ENCODE results near the gene SIL1. TPM values are rescaled to one million over a fixed set of nuclear protein-coding genes. Genes with fewer than 3 reads are reported as not detected.

The SIL1 gene
- total and polyA plus RNA-seq, 2 of the 4 experiments (the other 2 are of a cell fraction) = 56.1 to 66.0 TPM

GRCh38 chr5:138951091-138951985, 246.8 kb downstream of the SIL1 start:
- Histone ChIP-seq H4K91ac (ENCODE audit: insufficient read depth, low read depth, low read length) (no peak overlapping the region), H3K18ac (ENCODE audit: low read depth, low read length) (no peak overlapping the region), H2AK5ac (ENCODE audit: low read depth, low read length) (no peak overlapping the region), H4K5ac (ENCODE audit: low read depth, low read length) (no peak overlapping the region), H2BK20ac (ENCODE audit: low read depth, low read length) (no peak overlapping the region), H4K8ac (ENCODE audit: low read depth in 2 of 2, low read length in 2 of 2) (no peak overlapping the region), H3K4ac (ENCODE audit: low read depth, low read length) (no peak overlapping the region), H3K23ac (ENCODE audit: low read depth, low read length) (no peak overlapping the region), H3K56ac (ENCODE audit: extremely low read depth, insufficient read depth, low read length) (no peak overlapping the region), H2BK15ac (ENCODE audit: low read depth, low read length) (no peak overlapping the region), H3K14ac (replicated peaks; ENCODE audit: low read depth, low read length) (no peak overlapping the region), H3K27me3 (ENCODE audit: control insufficient read depth, insufficient read depth, low read length) (no peaks in the 10 kb centered on the region), H3K9ac (ENCODE audit: low read depth, low read length) (no peak overlapping the region), H2AK9ac (replicated peaks; ENCODE audit: low read depth, low read length, poor library complexity) (no peak overlapping the region), H3K9me3 (ENCODE audit: control insufficient read depth, insufficient read depth, low read length) (no peaks in the 10 kb centered on the region), H3K36me3 (ENCODE audit: control insufficient read depth, insufficient read depth, low read length) (peaks cover 10% of the 10 kb centered on the region; the same call in 1 of the 2 replicates), H3K9me1 (ENCODE audit: insufficient read depth, low read length) (peaks cover 8% of the 10 kb centered on the region; the same call in 1 of the 2 replicates), H3K4me3 (ENCODE audit: insufficient read depth, low read depth, low read length) (no peak overlapping the region), H3K79me1 (ENCODE audit: low read depth in 1 of 2, low read length in 2 of 2) (no peaks in the 10 kb centered on the region; a peak in 1 of 4 replicates), H3K4me1 (ENCODE audit: control insufficient read depth, insufficient read depth, low read length) (peaks cover 25% of the 10 kb centered on the region), H2BK120ac (ENCODE audit: low read depth, low read length) (no peak overlapping the region), H3K4me2 (ENCODE audit: low read depth, low read length) (no peak overlapping the region), H2BK5ac (ENCODE audit: low read depth, low read length, poor library complexity, severe bottlenecking) (no peak overlapping the region), H4K20me1 (ENCODE audit: insufficient read depth, low read length) (peaks cover 7% of the 10 kb centered on the region), H3K27ac (ENCODE audit: insufficient read depth, low read length) (no peak overlapping the region), H2AFZ (replicated peaks; ENCODE audit: low read length, poor library complexity) (no peak overlapping the region)
- dilution Hi-C loops (cut with HindIII; ENCODE audit: low sequenced_read_pairs, unreplicated experiment) (no loop called here), in situ Hi-C loops (cut with MboI; ENCODE audit: low sequenced_read_pairs) (no loop called here), intact Hi-C loops (cut with micrococcal nuclease) (no loop called here)
- DNase-seq (no peak), ATAC-seq (ENCODE audit: low read depth) (no peak)
- 96% methylated on average over 10 of the region's 18 CpGs; no CpG with 5 or more reads in 1 of the 2 experiments for WGBS, 2 experiments (ENCODE audit: extremely low coverage in 2 of 2, insufficient read length in 1 of 2)
- BruUV-seq (replicated peaks) = no TSS peak
- ChIA-PET CTCF (interaction anchor here (0.6 kb wide), 1 partner anchor 334 kb away, joined by 3 read pairs; no protein-coding TSS in a partner anchor), POLR2A (ENCODE audit: unreplicated experiment) (no interaction called here)
- TF ChIP-seq, protein P1, sequence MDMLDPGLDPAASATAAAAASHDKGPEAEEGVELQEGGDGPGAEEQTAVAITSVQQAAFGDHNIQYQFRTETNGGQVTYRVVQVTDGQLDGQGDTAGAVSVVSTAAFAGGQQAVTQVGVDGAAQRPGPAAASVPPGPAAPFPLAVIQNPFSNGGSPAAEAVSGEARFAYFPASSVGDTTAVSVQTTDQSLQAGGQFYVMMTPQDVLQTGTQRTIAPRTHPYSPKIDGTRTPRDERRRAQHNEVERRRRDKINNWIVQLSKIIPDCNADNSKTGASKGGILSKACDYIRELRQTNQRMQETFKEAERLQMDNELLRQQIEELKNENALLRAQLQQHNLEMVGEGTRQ (IDR thresholded peaks at IDR 0.05; ENCODE audit: low read depth, low read length) = no peak
- no peak for TF ChIP-seq BHLHE40 (IDR thresholded peaks at IDR 0.05; ENCODE audit: low read depth, low read length)
- no peak for TF ChIP-seq ELK1 (IDR thresholded peaks at IDR 0.05; ENCODE audit: borderline replicate concordance, low read depth, low read length)
- no peak for TF ChIP-seq RCOR1 (IDR thresholded peaks at IDR 0.05; ENCODE audit: insufficient replicate concordance, low read length)
- TF ChIP-seq SMC3 (IDR thresholded peaks at IDR 0.05; ENCODE audit: low read depth, low read length) = no peak
- no peak for TF ChIP-seq FOS (IDR thresholded peaks at IDR 0.05; ENCODE audit: low read depth, low read length)
- TF ChIP-seq POLR2A (IDR thresholded peaks at IDR 0.05; ENCODE audit: low read depth, low read length) = no peak
- TF ChIP-seq MAZ (IDR thresholded peaks at IDR 0.05; ENCODE audit: borderline replicate concordance, low read depth, low read length) = no peak
- no peak for TF ChIP-seq RAD21 (IDR thresholded peaks at IDR 0.05; ENCODE audit: low read length)
- no peak for TF ChIP-seq CEBPB (IDR thresholded peaks at IDR 0.05; ENCODE audit: low read depth, low read length)
- no peak for TF ChIP-seq MAFK (IDR thresholded peaks at IDR 0.05; ENCODE audit: low read depth, low read length)
- no peak for TF ChIP-seq NFE2L2 (IDR thresholded peaks at IDR 0.05; ENCODE audit: low read depth, low read length)
- TF ChIP-seq MXI1 (IDR thresholded peaks at IDR 0.05; ENCODE audit: borderline replicate concordance, low read depth, low read length) = no peak
- no peak for TF ChIP-seq CHD1 (IDR thresholded peaks at IDR 0.05; ENCODE audit: low read depth, low read length)
- no peak for TF ChIP-seq RFX5 (IDR thresholded peaks at IDR 0.05; ENCODE audit: low read depth, low read length)
